ENCODE data around the gene VAV3. TPM values are rescaled to one million over a fixed set of nuclear protein-coding genes. Genes with fewer than 3 reads are reported as not detected.

The VAV3 gene
- total and polyA plus RNA-seq, 9 of the 15 experiments (the other 6 are each of a cell fraction or from before 2014, with no cell fraction given): not detected

- Histone ChIP-seq H3K27ac (ENCODE audit: extremely low read depth, low read depth, low read length) (no peak overlapping the region), H2AFZ (ENCODE audit: low read depth, low read length) (no peak overlapping the region), H3K9ac (ENCODE audit: insufficient read depth in 1 of 2, low read depth in 2 of 2, low read length in 2 of 2) (no peak overlapping the region), H4K20me1 (replicated peaks; ENCODE audit: control insufficient read depth, insufficient read depth, low read length) (no peaks in the 10 kb centered on the region), H3K27me3 (ENCODE audit: control insufficient read depth in 2 of 2, insufficient read depth in 2 of 2, low read length in 2 of 2) (no peaks in the 10 kb centered on the region), H3K9me3 (replicated peaks; ENCODE audit: control insufficient read depth, insufficient read depth, low read depth, low read length) (no peaks in the 10 kb centered on the region), H3K36me3 (ENCODE audit: control insufficient read depth, insufficient read depth, low read length) (no peaks in the 10 kb centered on the region), H3K79me2 (ENCODE audit: control insufficient read depth, insufficient read depth, low read length) (no peaks in the 10 kb centered on the region), H3K4me3 (no peak overlapping the region), H3K9me1 (ENCODE audit: control insufficient read depth, insufficient read depth, low read length) (no peaks in the 10 kb centered on the region), H3K4me2 (ENCODE audit: insufficient read depth, low read length) (no peak overlapping the region), H3K4me1 (replicated peaks in 1 of 2; ENCODE audit: control insufficient read depth in 2 of 2, insufficient read depth in 2 of 2, low read length in 2 of 2) (no peaks in the 10 kb centered on the region)
- no peak for DNase-seq (ENCODE audit: extremely low read depth in 1 of 4, low spot score in 3 of 4)
- TF ChIP-seq RBM17 (IDR thresholded peaks at IDR 0.05; ENCODE audit: borderline replicate concordance, low read depth, low read length) (no peak), ZNF586 (CRISPR knock-in tag; conservative IDR thresholded peaks at IDR 0.05) (no peak), RAD21 (CRISPR knock-in tag; conservative IDR thresholded peaks at IDR 0.05 in 1 of 2, IDR thresholded peaks at IDR 0.05 in 1 of 2) (no peak), SIN3A (IDR thresholded peaks at IDR 0.05; ENCODE audit: borderline replicate concordance in 2 of 2, control insufficient read depth in 1 of 2, low read depth in 2 of 2, low read length in 2 of 2) (no peak), POLR2AphosphoS2 (IDR thresholded peaks at IDR 0.05; ENCODE audit: low read length) (no peak)
- TF ChIP-seq, protein P1, sequence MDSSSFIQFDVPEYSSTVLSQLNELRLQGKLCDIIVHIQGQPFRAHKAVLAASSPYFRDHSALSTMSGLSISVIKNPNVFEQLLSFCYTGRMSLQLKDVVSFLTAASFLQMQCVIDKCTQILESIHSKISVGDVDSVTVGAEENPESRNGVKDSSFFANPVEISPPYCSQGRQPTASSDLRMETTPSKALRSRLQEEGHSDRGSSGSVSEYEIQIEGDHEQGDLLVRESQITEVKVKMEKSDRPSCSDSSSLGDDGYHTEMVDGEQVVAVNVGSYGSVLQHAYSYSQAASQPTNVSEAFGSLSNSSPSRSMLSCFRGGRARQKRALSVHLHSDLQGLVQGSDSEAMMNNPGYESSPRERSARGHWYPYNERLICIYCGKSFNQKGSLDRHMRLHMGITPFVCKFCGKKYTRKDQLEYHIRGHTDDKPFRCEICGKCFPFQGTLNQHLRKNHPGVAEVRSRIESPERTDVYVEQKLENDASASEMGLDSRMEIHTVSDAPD (CRISPR knock-in tag; IDR thresholded peaks at IDR 0.05): no peak
- TF ChIP-seq, protein P2, sequence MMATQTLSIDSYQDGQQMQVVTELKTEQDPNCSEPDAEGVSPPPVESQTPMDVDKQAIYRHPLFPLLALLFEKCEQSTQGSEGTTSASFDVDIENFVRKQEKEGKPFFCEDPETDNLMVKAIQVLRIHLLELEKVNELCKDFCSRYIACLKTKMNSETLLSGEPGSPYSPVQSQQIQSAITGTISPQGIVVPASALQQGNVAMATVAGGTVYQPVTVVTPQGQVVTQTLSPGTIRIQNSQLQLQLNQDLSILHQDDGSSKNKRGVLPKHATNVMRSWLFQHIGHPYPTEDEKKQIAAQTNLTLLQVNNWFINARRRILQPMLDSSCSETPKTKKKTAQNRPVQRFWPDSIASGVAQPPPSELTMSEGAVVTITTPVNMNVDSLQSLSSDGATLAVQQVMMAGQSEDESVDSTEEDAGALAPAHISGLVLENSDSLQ (IDR thresholded peaks at IDR 0.05): no peak
- ChIA-PET CTCF (ENCODE audit: low intra/inter-chr PET ratio) (no interaction called here), POLR2A (no interaction called here)
- FAIRE-seq: no peak
- in situ Hi-C loops (cut with MboI) (no loop called here), intact Hi-C loops (cut with micrococcal nuclease) (no loop called here)
- no peak for ATAC-seq
- no TSS peak for BruUV-seq (replicated peaks)
- WGBS (ENCODE audit: insufficient coverage, low coverage, missing lambda C conversion rate): 0% methylated on average over 2 of the region's 2 CpGs
Measured at GRCh38 chr1:107626073-107626796, 338.7 kb downstream of the VAV3 start.
